ENCODE data around the gene TEDC2. TPM values are rescaled to one million over a fixed set of nuclear protein-coding genes. Genes with fewer than 3 reads are reported as not detected.

The TEDC2 gene
- total RNA-seq (2022) (28.2 and 30.5 TPM in 2 replicates), Bru-seq, nascent RNA (percentile 41 among the genes with signal in this experiment), BruChase-seq, experiment 1, labeled RNA remaining after a 6-hour chase (percentile 62 among the genes with signal in this experiment), BruChase-seq, experiment 2, labeled RNA remaining after a 2-hour chase (percentile 56 among the genes with signal in this experiment)
- long read RNA-seq, transcript TEDC2-202 (9 exons, 1,709 nt), result minor isoform, 5 of 47 reads
- long read RNA-seq, transcript TEDC2-201 (10 exons, 1,662 nt), result major isoform, 12 of 47 reads
- long read RNA-seq, partial matches to known transcripts, result 17 of 47 reads
- long read RNA-seq, other reads (novel, unspliced or antisense), result 9 of 47 reads

GRCh38 chr16:2459647-2460390 is at the start of gene TEDC2:
TSS of gene TEDC2 (plus strand) at chr16:2460109. CDS start at chr16:2460145, 36 bp downstream.
- DNase-seq, result peak; percentile 99
- peaks cover 58% of the 10 kb centered on the region for H3K36me3 Mint-ChIP-seq (ENCODE audit: insufficient read depth, unreplicated experiment)
- H3K27me3 Mint-ChIP-seq (ENCODE audit: unreplicated experiment), result no peaks in the 10 kb centered on the region
- H3K27ac Mint-ChIP-seq (ENCODE audit: unreplicated experiment), result peak within 1 kb of the TSS; percentile 66
- H3K9me3 Mint-ChIP-seq (ENCODE audit: low read depth, unreplicated experiment), result no peaks in the 10 kb centered on the region
- no TSS peak for BruUV-seq (replicated peaks)
- H3K4me1 Mint-ChIP-seq (ENCODE audit: low read depth, unreplicated experiment), result peaks cover 21% of the 10 kb centered on the region
- CTCF ChIA-PET, result interaction anchor here (0.5 to 1.5 kb wide), 4 partner anchors 8 to 139 kb away, joined by 3 to 7 read pairs (median 4); no protein-coding TSS in a partner anchor
- intact Hi-C loops (cut with micrococcal nuclease; ENCODE audit: unreplicated experiment), result no loop called here
- H3K4me3 Mint-ChIP-seq (ENCODE audit: low read depth, unreplicated experiment), result peak within 1 kb of the TSS; percentile 93
- TF ChIP-seq CTCF (IDR thresholded peaks at IDR 0.05; ENCODE audit: unreplicated experiment), result no peak

GRCh38 chr16:2415085-2415484 is 44.8 kb upstream of the TEDC2 start:
- no peak overlapping the region for H3K27ac Mint-ChIP-seq (ENCODE audit: unreplicated experiment)
- DNase-seq, result no peak
- no peaks in the 10 kb centered on the region for H3K36me3 Mint-ChIP-seq (ENCODE audit: insufficient read depth, unreplicated experiment)
- intact Hi-C loops (cut with micrococcal nuclease; ENCODE audit: unreplicated experiment), result no loop called here
- H3K4me3 Mint-ChIP-seq (ENCODE audit: low read depth, unreplicated experiment), result no peak overlapping the region
- BruUV-seq (replicated peaks), result no TSS peak
- peaks cover 6% of the 10 kb centered on the region for H3K4me1 Mint-ChIP-seq (ENCODE audit: low read depth, unreplicated experiment)
- H3K9me3 Mint-ChIP-seq (ENCODE audit: low read depth, unreplicated experiment), result no peaks in the 10 kb centered on the region
- CTCF ChIA-PET, result no interaction called here
- no peak for TF ChIP-seq CTCF (IDR thresholded peaks at IDR 0.05; ENCODE audit: unreplicated experiment)
- H3K27me3 Mint-ChIP-seq (ENCODE audit: unreplicated experiment), result peaks cover 48% of the 10 kb centered on the region

DNA sequence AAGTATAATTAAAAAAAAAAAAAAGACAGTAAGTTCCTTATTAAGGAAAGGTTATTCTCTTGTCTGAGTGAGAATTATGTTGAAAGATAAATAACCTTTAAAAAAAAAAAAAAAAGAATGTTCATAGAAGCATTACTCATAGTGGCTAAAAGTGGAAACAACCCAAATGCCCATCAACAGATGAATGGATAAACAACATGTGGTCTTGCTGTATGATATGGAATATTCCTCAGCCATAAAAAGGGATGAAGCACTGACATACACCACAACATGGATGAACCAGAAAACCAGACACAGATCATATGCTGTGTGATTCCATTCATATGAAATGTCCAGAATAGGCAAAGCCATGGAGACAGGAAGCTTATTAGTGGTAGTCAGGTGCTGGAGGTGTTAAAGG is 39.9 kb upstream of the TEDC2 start:
- Mint-ChIP-seq H3K36me3 (ENCODE audit: insufficient read depth, unreplicated experiment) (no peaks in the 10 kb centered on the region), H3K27me3 (ENCODE audit: unreplicated experiment) (peaks cover 39% of the 10 kb centered on the region), H3K9me3 (ENCODE audit: low read depth, unreplicated experiment) (no peaks in the 10 kb centered on the region), H3K27ac (ENCODE audit: unreplicated experiment) (no peak overlapping the region), H3K4me3 (ENCODE audit: low read depth, unreplicated experiment) (no peak overlapping the region), H3K4me1 (ENCODE audit: low read depth, unreplicated experiment) (peaks cover 6% of the 10 kb centered on the region)
- CTCF ChIA-PET, result interaction anchor here (0.9 kb wide), 1 partner anchor 127 kb away, joined by 3 read pairs; no protein-coding TSS in a partner anchor
- no peak for TF ChIP-seq CTCF (IDR thresholded peaks at IDR 0.05; ENCODE audit: unreplicated experiment)
- DNase-seq, result no peak
- intact Hi-C loops (cut with micrococcal nuclease; ENCODE audit: unreplicated experiment), result no loop called here
- BruUV-seq (replicated peaks), result no TSS peak

GRCh38 chr16:2422123-2422867 is 37.6 kb upstream of the TEDC2 start:
- no peaks in the 10 kb centered on the region for H3K36me3 Mint-ChIP-seq (ENCODE audit: insufficient read depth, unreplicated experiment)
- H3K27me3 Mint-ChIP-seq (ENCODE audit: unreplicated experiment), result peaks cover 27% of the 10 kb centered on the region
- BruUV-seq (replicated peaks), result no TSS peak
- intact Hi-C loops (cut with micrococcal nuclease; ENCODE audit: unreplicated experiment), result no loop called here
- no peaks in the 10 kb centered on the region for H3K9me3 Mint-ChIP-seq (ENCODE audit: low read depth, unreplicated experiment)
- no peak for DNase-seq
- no peak for TF ChIP-seq CTCF (IDR thresholded peaks at IDR 0.05; ENCODE audit: unreplicated experiment)
- H3K4me1 Mint-ChIP-seq (ENCODE audit: low read depth, unreplicated experiment), result peaks cover 5% of the 10 kb centered on the region
- CTCF ChIA-PET, result no interaction called here
- no peak overlapping the region for H3K4me3 Mint-ChIP-seq (ENCODE audit: low read depth, unreplicated experiment)
- H3K27ac Mint-ChIP-seq (ENCODE audit: unreplicated experiment), result no peak overlapping the region

Data from Calu3 (cell line).